Thyroid gland (tissue), 4 donors: ENCODE data around the gene TTC22.

Source experiments
- POLR2A ChIP-seq, 2 donors: fragments of 450-650 bp; IDR thresholded peaks; one replicate each; pipeline ENCODE4 v1.6.1; 2017; ENCODE audit warnings: antibody characterized with exemption in 2 of 2, mild to moderate bottlenecking in 2 of 2, moderate library complexity in 1 of 2
- TF ChIP-seq, protein P1 (sequence below), 6 experiments: fragments of 200-600 bp in 3 of 6; fragments of 450-650 bp in 3 of 6; sonication (generic) in 3 of 6; IDR thresholded peaks; one replicate each; pipeline ENCODE4 v1.5.1; 2016 to 2019; ENCODE audit warnings: antibody characterized with exemption in 6 of 6, mild to moderate bottlenecking in 2 of 6, inconsistent platforms in 1 of 6, moderate library complexity in 1 of 6

DNA sequence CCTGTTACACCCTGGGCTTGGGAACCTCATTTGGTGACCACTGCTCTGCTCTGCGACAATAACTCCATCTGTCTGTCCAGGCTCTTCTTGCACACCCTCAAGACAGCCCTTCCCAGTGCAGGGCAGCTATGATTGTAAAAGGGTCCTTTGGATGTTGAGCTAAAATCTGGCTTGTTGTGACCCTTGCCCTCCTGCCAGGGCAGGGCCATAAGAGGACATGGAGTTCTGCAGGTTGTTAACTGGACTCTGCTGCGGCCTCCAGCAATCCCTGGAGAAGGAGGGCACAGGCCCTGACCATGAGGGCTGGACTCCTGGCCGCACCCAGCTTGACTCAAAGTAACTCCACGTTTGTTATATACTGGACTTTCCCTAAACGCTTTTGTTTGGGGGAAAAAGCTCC, 44.6 kb upstream of the TTC22 start:
- TF ChIP-seq, protein P1, sequence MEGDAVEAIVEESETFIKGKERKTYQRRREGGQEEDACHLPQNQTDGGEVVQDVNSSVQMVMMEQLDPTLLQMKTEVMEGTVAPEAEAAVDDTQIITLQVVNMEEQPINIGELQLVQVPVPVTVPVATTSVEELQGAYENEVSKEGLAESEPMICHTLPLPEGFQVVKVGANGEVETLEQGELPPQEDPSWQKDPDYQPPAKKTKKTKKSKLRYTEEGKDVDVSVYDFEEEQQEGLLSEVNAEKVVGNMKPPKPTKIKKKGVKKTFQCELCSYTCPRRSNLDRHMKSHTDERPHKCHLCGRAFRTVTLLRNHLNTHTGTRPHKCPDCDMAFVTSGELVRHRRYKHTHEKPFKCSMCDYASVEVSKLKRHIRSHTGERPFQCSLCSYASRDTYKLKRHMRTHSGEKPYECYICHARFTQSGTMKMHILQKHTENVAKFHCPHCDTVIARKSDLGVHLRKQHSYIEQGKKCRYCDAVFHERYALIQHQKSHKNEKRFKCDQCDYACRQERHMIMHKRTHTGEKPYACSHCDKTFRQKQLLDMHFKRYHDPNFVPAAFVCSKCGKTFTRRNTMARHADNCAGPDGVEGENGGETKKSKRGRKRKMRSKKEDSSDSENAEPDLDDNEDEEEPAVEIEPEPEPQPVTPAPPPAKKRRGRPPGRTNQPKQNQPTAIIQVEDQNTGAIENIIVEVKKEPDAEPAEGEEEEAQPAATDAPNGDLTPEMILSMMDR (IDR thresholded peaks at IDR 0.05): no peak
- no peak for TF ChIP-seq POLR2A (IDR thresholded peaks at IDR 0.05)
